Stimulated activated memory B cell treated with anti-CD40 and anti-IgM and Interleukin-4, amounts not matched to agents 10 μg/mL and 1 μg/mL and 100 μg/mL, for 72 hours (primary cell): ENCODE results near the gene USP17L12.
"Not testable (repeated sequence)": the region's sequence is repeated elsewhere in the genome, so short reads cannot be mapped to it uniquely, and the experiment has no call there.

ENCODE experiments used
- ATAC-seq: fragments of 150-1000 bp; cut with Tn5 transposase; 2 replicates; pipeline ENCODE4 v1.10.0; 2021
- H3K27ac Mint-ChIP-seq: one replicate; pipeline ENCODE4 v1.8.0; 2022; ENCODE audit warnings: mild to moderate bottlenecking, mixed read lengths
- H3K27me3 Mint-ChIP-seq: one replicate; pipeline ENCODE4 v1.8.0; 2022; ENCODE audit warnings: mixed read lengths
- H3K36me3 Mint-ChIP-seq: one replicate; pipeline ENCODE4 v1.8.0; 2022; ENCODE audit warnings: mixed read lengths
- H3K4me1 Mint-ChIP-seq: one replicate; pipeline ENCODE4 v1.8.0; 2022; ENCODE audit warnings: mixed read lengths
- H3K4me3 Mint-ChIP-seq: one replicate; pipeline ENCODE4 v1.8.0; 2022; ENCODE audit warnings: mild to moderate bottlenecking, moderate library complexity, mixed read lengths
- H3K9me3 Mint-ChIP-seq: one replicate; pipeline ENCODE4 v1.8.0; 2022; ENCODE audit warnings: mixed read lengths

The USP17L12 gene

GRCh38 chr4:9219852-9220251 lies at the start of gene USP17L12:
TSS of gene USP17L12 (plus strand) at chr4:9220152. CDS start at chr4:9220152, 0 bp downstream.
- H3K36me3 Mint-ChIP-seq, H3K9me3 Mint-ChIP-seq, H3K4me3 Mint-ChIP-seq, H3K27me3 Mint-ChIP-seq, ATAC-seq, H3K27ac Mint-ChIP-seq, H3K4me1 Mint-ChIP-seq: not testable (repeated sequence)

- H3K36me3 Mint-ChIP-seq, H3K4me3 Mint-ChIP-seq, H3K9me3 Mint-ChIP-seq, ATAC-seq, H3K4me1 Mint-ChIP-seq, H3K27ac Mint-ChIP-seq, H3K27me3 Mint-ChIP-seq: not testable (repeated sequence)
Measured at GRCh38 chr4:9210357-9210756, 9.6 kb upstream of the USP17L12 start, which contains the start of gene USP17L10. TSS of gene USP17L10 (plus strand) at chr4:9210657. CDS start at chr4:9210657, 0 bp downstream.

GRCh38 chr4:9214701-9215100 lies 5.3 kb upstream of the USP17L12 start:
- not testable (repeated sequence) for H3K4me3 Mint-ChIP-seq, ATAC-seq, H3K9me3 Mint-ChIP-seq, H3K36me3 Mint-ChIP-seq, H3K27ac Mint-ChIP-seq, H3K27me3 Mint-ChIP-seq, H3K4me1 Mint-ChIP-seq

GRCh38 chr4:9215105-9215504 lies 4.8 kb upstream of the USP17L12 start, which contains the start of gene USP17L11:
TSS of gene USP17L11 (plus strand) at chr4:9215405. CDS start at chr4:9215405, 0 bp downstream.
- H3K36me3 Mint-ChIP-seq, H3K27ac Mint-ChIP-seq, ATAC-seq, H3K4me3 Mint-ChIP-seq, H3K27me3 Mint-ChIP-seq, H3K9me3 Mint-ChIP-seq, H3K4me1 Mint-ChIP-seq: not testable (repeated sequence)

- H3K4me3 Mint-ChIP-seq, H3K4me1 Mint-ChIP-seq, H3K36me3 Mint-ChIP-seq, H3K9me3 Mint-ChIP-seq, H3K27me3 Mint-ChIP-seq, H3K27ac Mint-ChIP-seq, ATAC-seq: not testable (repeated sequence)
Measured at GRCh38 chr4:9224596-9224995, 4.6 kb downstream of the USP17L12 start, which contains the start of gene USP17L13. TSS of gene USP17L13 (plus strand) at chr4:9224896. CDS start at chr4:9224896, 0 bp downstream.

- not testable (repeated sequence) for H3K4me3 Mint-ChIP-seq, ATAC-seq, H3K9me3 Mint-ChIP-seq, H3K36me3 Mint-ChIP-seq, H3K4me1 Mint-ChIP-seq, H3K27me3 Mint-ChIP-seq, H3K27ac Mint-ChIP-seq
Measured at GRCh38 chr4:9230249-9230648, 10.3 kb downstream of the USP17L12 start.

- H3K27me3 Mint-ChIP-seq, H3K9me3 Mint-ChIP-seq, H3K4me1 Mint-ChIP-seq, H3K36me3 Mint-ChIP-seq, H3K27ac Mint-ChIP-seq, ATAC-seq, H3K4me3 Mint-ChIP-seq: not testable (repeated sequence)
Measured at GRCh38 chr4:9234085-9234484, 14.1 kb downstream of the USP17L12 start, which contains the start of gene USP17L15. TSS of gene USP17L15 (plus strand) at chr4:9234385. CDS start at chr4:9234385, 0 bp downstream.

- not testable (repeated sequence) for H3K4me1 Mint-ChIP-seq, H3K27ac Mint-ChIP-seq, H3K27me3 Mint-ChIP-seq, H3K4me3 Mint-ChIP-seq, H3K36me3 Mint-ChIP-seq, ATAC-seq, H3K9me3 Mint-ChIP-seq
Measured at GRCh38 chr4:9238461-9238860, 18.5 kb downstream of the USP17L12 start.

GRCh38 chr4:9243579-9243978 lies 23.6 kb downstream of the USP17L12 start, which contains the start of gene USP17L17:
TSS of gene USP17L17 (plus strand) at chr4:9243879. CDS start at chr4:9243879, 0 bp downstream.
- H3K27ac Mint-ChIP-seq, H3K4me1 Mint-ChIP-seq, ATAC-seq, H3K9me3 Mint-ChIP-seq, H3K36me3 Mint-ChIP-seq, H3K27me3 Mint-ChIP-seq, H3K4me3 Mint-ChIP-seq: not testable (repeated sequence)

- H3K4me3 Mint-ChIP-seq, H3K36me3 Mint-ChIP-seq, H3K4me1 Mint-ChIP-seq, ATAC-seq, H3K9me3 Mint-ChIP-seq, H3K27ac Mint-ChIP-seq, H3K27me3 Mint-ChIP-seq: not testable (repeated sequence)
Measured at GRCh38 chr4:9247953-9248680, 28.2 kb downstream of the USP17L12 start, which contains the start of gene USP17L18. TSS of gene USP17L18 (plus strand) at chr4:9248630. CDS start at chr4:9248630, 0 bp downstream.

GRCh38 chr4:9253078-9253477 lies 33.1 kb downstream of the USP17L12 start, which contains the start of gene USP17L19:
TSS of gene USP17L19 (plus strand) at chr4:9253378. CDS start at chr4:9253378, 0 bp downstream.
- H3K27me3 Mint-ChIP-seq, H3K36me3 Mint-ChIP-seq, H3K27ac Mint-ChIP-seq, H3K9me3 Mint-ChIP-seq, H3K4me1 Mint-ChIP-seq, ATAC-seq, H3K4me3 Mint-ChIP-seq: not testable (repeated sequence)

- not testable (repeated sequence) for H3K4me3 Mint-ChIP-seq, ATAC-seq, H3K27ac Mint-ChIP-seq, H3K4me1 Mint-ChIP-seq, H3K9me3 Mint-ChIP-seq, H3K27me3 Mint-ChIP-seq, H3K36me3 Mint-ChIP-seq
Measured at GRCh38 chr4:9257824-9258223, 37.9 kb downstream of the USP17L12 start, which contains the start of gene USP17L20. TSS of gene USP17L20 (plus strand) at chr4:9258124. CDS start at chr4:9258124, 0 bp downstream.

GRCh38 chr4:9262572-9262971 lies 42.6 kb downstream of the USP17L12 start, which contains the start of gene USP17L21:
TSS of gene USP17L21 (plus strand) at chr4:9262872. CDS start at chr4:9262872, 0 bp downstream.
- ATAC-seq, H3K27ac Mint-ChIP-seq, H3K36me3 Mint-ChIP-seq, H3K4me1 Mint-ChIP-seq, H3K4me3 Mint-ChIP-seq, H3K9me3 Mint-ChIP-seq, H3K27me3 Mint-ChIP-seq: not testable (repeated sequence)

- not testable (repeated sequence) for H3K4me3 Mint-ChIP-seq, H3K9me3 Mint-ChIP-seq, H3K36me3 Mint-ChIP-seq, H3K27ac Mint-ChIP-seq, ATAC-seq, H3K4me1 Mint-ChIP-seq, H3K27me3 Mint-ChIP-seq
Measured at GRCh38 chr4:9267319-9267718, 47.4 kb downstream of the USP17L12 start, which contains the start of gene USP17L22. TSS of gene USP17L22 (plus strand) at chr4:9267619. CDS start at chr4:9267619, 0 bp downstream.
